Activated CD4-positive, alpha-beta T cell treated with anti-CD3 and anti-CD28 coated beads for 24 hours (primary cell): ENCODE measurements around the gene CACTIN.
A peak's percentile ranks its signal among the peaks of the same experiment; 100 is the strongest.
"Not testable (repeated sequence)": the region's sequence is repeated elsewhere in the genome, so short reads cannot be mapped to it uniquely, and the experiment has no call there.

ENCODE experiments used
- DNase-seq, 2 donors: peaks; one replicate each; pipeline ENCODE4 v3.0.0-alpha.2; 2020; ENCODE audit warnings: low read depth in 2 of 2

Gene CACTIN

GRCh38 chr19:3626473-3627350 is at the start of gene CACTIN:
Gene CACTIN, minus strand, starts transcription at chr19:3626790. Its CDS starts 28 bp downstream, at chr19:3626762.
- peak; percentile 99 for DNase-seq

- no peak for DNase-seq
Observed at GRCh38 chr19:3674784-3675543, 48.4 kb upstream of the CACTIN start.

- no peak for DNase-seq
Observed at GRCh38 chr19:3673506-3674439, 47.2 kb upstream of the CACTIN start.

- DNase-seq = no peak
Observed at GRCh38 chr19:3672993-3673392, 46.4 kb upstream of the CACTIN start.

GRCh38 chr19:3672575-3672948 is 46.0 kb upstream of the CACTIN start:
- DNase-seq = no peak

- no peak for DNase-seq
Observed at GRCh38 chr19:3671680-3672574, 45.3 kb upstream of the CACTIN start.

- peak in 1 of 2 donors; percentile 25 for DNase-seq
Observed at GRCh38 chr19:3670796-3671679, 44.4 kb upstream of the CACTIN start.

- no peak for DNase-seq
Observed at GRCh38 chr19:3669947-3670795, 43.6 kb upstream of the CACTIN start.

GRCh38 chr19:3669082-3669946 is 42.7 kb upstream of the CACTIN start:
- no peak for DNase-seq

- DNase-seq = no peak
Observed at GRCh38 chr19:3668331-3669081, 41.9 kb upstream of the CACTIN start.

- no peak for DNase-seq
Observed at GRCh38 chr19:3667766-3668165, 41.2 kb upstream of the CACTIN start.

GRCh38 chr19:3667037-3667638 is 40.5 kb upstream of the CACTIN start:
- no peak for DNase-seq

- DNase-seq = not testable (repeated sequence)
Observed at GRCh38 chr19:3666545-3666856, 39.9 kb upstream of the CACTIN start.

GRCh38 chr19:3665681-3666544 is 39.3 kb upstream of the CACTIN start:
- DNase-seq = peak; percentile 67 to 69

GRCh38 chr19:3664879-3665642 is 38.5 kb upstream of the CACTIN start:
- no peak for DNase-seq
